GM12875 (cell line): ENCODE data around the gene NEK10.

Experiments used
- H3K4me3 ChIP-seq: one replicate; pipeline ENCODE4 v1.5.1; 2011; ENCODE audit warnings: low read depth, low read length, control low read depth
- CTCF ChIP-seq: IDR thresholded peaks from 2 replicates; pipeline ENCODE4 v1.5.1; 2011; ENCODE audit warnings: low read depth, mild to moderate bottlenecking, control low read depth, inconsistent platforms, low read length, moderate library complexity, borderline replicate concordance; ENCODE audit not compliant: insufficient read depth

The NEK10 gene

GRCh38 chr3:27323087-27323570 lies 46.1 kb downstream of the NEK10 start:
- no peak overlapping the region for H3K4me3 ChIP-seq
- TF ChIP-seq CTCF: no peak

GRCh38 chr3:27322634-27323033 lies 46.5 kb downstream of the NEK10 start:
- no peak overlapping the region for H3K4me3 ChIP-seq
- TF ChIP-seq CTCF: no peak

GRCh38 chr3:27319847-27320526 lies 49.2 kb downstream of the NEK10 start:
- TF ChIP-seq CTCF: no peak
- no peak overlapping the region for H3K4me3 ChIP-seq

GRCh38 chr3:27319304-27319703 lies 49.9 kb downstream of the NEK10 start:
- H3K4me3 ChIP-seq: no peak overlapping the region
- no peak for TF ChIP-seq CTCF

- H3K4me3 ChIP-seq: no peak overlapping the region
- no peak for TF ChIP-seq CTCF
These were observed 52.1 kb downstream of the NEK10 start for GRCh38 chr3:27317096-27317495.

- H3K4me3 ChIP-seq: no peak overlapping the region
- TF ChIP-seq CTCF: no peak
These were observed 54.2 kb downstream of the NEK10 start for GRCh38 chr3:27315003-27315402.

GRCh38 chr3:27312044-27312668 lies 57.0 kb downstream of the NEK10 start:
- H3K4me3 ChIP-seq: no peak overlapping the region
- TF ChIP-seq CTCF: peak; percentile 53; the same call in 1 of the 2 replicates
